WTC11 (cell line): ENCODE measurements around the gene ING5.

ENCODE experiments used
- AR ChIP-seq: fragments of 250-450 bp; sonication (Bioruptor Pico); IDR thresholded peaks from 2 replicates; pipeline ENCODE4 v1.9.0; 2021; ENCODE audit warnings: mild to moderate bottlenecking
- NFE2L1 ChIP-seq: sonication (generic); formaldehyde crosslinking; IDR thresholded peaks from 2 replicates; pipeline ENCODE4 v1.8.1; 2023; ENCODE audit warnings: missing genetic modification reagents
- NR3C1 ChIP-seq: sonication (generic); formaldehyde crosslinking; conservative IDR thresholded peaks from 2 replicates; pipeline ENCODE4 v1.8.1; 2023; ENCODE audit warnings: low read depth, mild to moderate bottlenecking, missing genetic modification reagents
- TF ChIP-seq, protein P1 (sequence below): fragments of 200-600 bp; IDR thresholded peaks from 2 replicates; pipeline ENCODE4 v1.8.0; 2022; ENCODE audit warnings: antibody characterized with exemption

DNA sequence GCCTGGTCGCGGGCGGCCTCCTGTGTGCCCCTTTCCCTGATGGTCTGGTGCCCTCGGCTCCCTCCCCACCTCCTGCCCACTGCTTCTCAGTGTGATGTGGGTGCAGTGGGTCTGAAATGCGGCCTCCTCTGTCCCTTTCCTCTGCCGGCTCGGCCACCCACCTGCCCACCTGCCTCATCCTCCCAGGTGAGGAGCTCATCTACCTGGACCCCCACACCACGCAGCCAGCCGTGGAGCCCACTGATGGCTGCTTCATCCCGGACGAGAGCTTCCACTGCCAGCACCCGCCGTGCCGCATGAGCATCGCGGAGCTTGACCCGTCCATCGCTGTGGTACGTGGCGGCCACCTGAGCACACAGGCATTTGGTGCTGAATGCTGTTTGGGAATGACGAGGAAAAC is 33.5 kb upstream of the ING5 start:
- TF ChIP-seq AR (CRISPR knock-in tag) (no peak), NFE2L1 (no peak), NR3C1 (CRISPR knock-in tag) (no peak)
- TF ChIP-seq, protein P1, sequence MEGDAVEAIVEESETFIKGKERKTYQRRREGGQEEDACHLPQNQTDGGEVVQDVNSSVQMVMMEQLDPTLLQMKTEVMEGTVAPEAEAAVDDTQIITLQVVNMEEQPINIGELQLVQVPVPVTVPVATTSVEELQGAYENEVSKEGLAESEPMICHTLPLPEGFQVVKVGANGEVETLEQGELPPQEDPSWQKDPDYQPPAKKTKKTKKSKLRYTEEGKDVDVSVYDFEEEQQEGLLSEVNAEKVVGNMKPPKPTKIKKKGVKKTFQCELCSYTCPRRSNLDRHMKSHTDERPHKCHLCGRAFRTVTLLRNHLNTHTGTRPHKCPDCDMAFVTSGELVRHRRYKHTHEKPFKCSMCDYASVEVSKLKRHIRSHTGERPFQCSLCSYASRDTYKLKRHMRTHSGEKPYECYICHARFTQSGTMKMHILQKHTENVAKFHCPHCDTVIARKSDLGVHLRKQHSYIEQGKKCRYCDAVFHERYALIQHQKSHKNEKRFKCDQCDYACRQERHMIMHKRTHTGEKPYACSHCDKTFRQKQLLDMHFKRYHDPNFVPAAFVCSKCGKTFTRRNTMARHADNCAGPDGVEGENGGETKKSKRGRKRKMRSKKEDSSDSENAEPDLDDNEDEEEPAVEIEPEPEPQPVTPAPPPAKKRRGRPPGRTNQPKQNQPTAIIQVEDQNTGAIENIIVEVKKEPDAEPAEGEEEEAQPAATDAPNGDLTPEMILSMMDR = no peak
